ENCODE data around the gene LCN15.
A peak's percentile ranks its signal among the peaks of the same experiment; 100 is the strongest.

LCN15 gene

DNA sequence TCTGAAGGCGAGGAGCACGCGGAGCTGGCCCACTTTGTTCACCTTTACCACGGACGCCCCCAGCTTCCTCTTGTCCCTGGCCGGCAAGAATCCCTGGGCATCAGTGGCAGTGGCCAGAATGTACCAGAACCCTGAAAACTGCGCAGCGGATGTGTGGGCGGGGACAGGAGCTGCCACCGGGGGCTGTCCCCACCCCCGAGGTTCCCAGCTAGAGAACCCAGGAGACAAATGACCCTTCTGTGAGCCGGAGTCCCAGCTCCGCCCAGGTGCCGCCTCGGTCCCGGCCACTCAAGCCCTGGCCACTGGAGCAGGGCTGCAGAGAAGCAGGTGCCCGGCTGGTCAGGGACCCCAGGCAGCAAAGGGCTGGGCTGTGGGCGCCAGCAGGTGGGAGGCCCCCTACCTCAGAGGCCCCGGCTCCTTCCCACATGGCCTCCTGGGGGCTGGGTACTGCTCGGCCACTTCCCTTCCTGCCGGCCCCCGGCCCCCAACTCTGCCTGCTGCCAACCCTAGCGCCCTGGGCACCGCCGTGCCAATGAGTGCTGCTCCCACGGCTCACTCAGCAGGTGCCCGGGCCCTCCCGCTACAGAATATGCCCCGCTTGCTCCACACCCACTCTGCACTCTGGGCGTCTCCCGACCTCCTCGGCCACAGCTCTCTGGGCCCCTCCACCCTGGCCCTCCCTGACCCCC is 22.3 kb downstream of the LCN15 start:
- H3K9ac ChIP-seq = peak overlapping the region in 8 of 11 experiments; percentile 4 to 53 (median 42); a peak in 10 of 22 replicates
- peaks cover 0 to 33% (median 8%) of the 10 kb centered on the region in 11 experiments; a peak in 8 of 22 replicates for H4K20me1 ChIP-seq
- H3K4me3 ChIP-seq = peak overlapping the region; percentile 9 to 55 (median 30); a peak in 14 of 20 replicates
- TF ChIP-seq Cebpa-rat (IDR thresholded peaks at IDR 0.05) = no peak
- peaks cover 40 to 77% (median 68%) of the 10 kb centered on the region in 10 experiments for H3K4me1 ChIP-seq
- no peaks in the 10 kb centered on the region for H3K36me3 ChIP-seq
- peak overlapping the region; percentile 87 to 99 (median 95) for H3K4me2 ChIP-seq
- no peaks in the 10 kb centered on the region for H3K9me3 ChIP-seq (replicated peaks in 1 of 11)
- H3K27me3 ChIP-seq = peaks cover 0 to 39% (median 0%) of the 10 kb centered on the region in 11 experiments; a peak in 9 of 22 replicates
- H3K27ac ChIP-seq = peak overlapping the region in 1 of 11 experiments; percentile 46; a peak in 2 of 22 replicates

DNA sequence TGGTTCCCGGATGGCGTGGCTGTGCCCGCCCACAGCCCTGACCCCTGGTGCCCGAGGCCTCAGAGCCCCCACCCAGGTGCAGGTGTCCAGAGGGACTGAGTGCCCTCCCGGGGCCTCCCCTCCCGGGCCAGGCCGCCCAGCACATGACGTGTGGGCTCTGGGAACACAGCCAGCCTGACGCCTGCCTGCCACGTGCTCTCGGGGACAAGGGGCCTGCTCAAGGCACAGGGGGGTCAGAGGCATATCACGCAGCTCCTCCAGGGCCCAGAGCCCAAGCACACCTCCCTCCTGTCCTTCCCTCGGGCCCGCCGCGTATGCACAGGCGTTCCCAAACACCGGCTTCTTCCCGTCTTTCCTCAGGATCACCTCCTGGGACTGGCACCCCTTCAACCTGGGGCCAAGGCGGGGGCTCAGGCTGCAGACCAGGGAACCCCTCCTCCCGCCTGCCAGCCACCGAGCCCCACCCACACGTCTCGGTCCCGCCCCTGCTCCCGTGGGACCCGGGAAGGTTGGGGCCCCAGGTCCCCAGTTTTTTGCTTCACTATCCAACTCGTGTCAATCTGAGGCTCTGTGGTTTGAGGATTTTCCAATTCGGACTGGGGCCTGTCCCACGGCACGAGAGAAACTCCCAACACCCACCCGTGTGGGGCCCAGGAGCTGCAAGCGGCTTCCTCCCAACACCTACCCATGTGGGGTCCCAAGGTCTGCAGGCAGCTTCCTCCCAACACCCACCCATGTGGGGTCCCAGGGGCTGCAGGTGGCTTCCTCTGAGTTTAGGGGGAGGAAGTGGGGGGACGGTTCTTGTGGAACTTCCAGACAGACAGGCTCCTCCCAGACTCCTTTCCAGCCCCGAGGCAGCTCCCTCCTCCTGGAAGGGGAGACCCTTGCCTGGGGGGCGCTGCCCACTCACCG is 23.1 kb downstream of the LCN15 start:
- peaks cover 0 to 29% (median 8%) of the 10 kb centered on the region in 11 experiments; a peak in 8 of 22 replicates for H4K20me1 ChIP-seq
- peak overlapping the region in 3 of 11 experiments; percentile 10 to 46 (median 43); a peak in 4 of 22 replicates for H3K27ac ChIP-seq
- H3K27me3 ChIP-seq = peaks cover 0 to 32% (median 0%) of the 10 kb centered on the region in 11 experiments; a peak in 9 of 22 replicates
- H3K4me3 ChIP-seq = peak overlapping the region; percentile 9 to 55 (median 30); a peak in 11 of 20 replicates
- no peaks in the 10 kb centered on the region for H3K36me3 ChIP-seq
- no peak for TF ChIP-seq Cebpa-rat (IDR thresholded peaks at IDR 0.05)
- peaks cover 33 to 69% (median 60%) of the 10 kb centered on the region in 10 experiments for H3K4me1 ChIP-seq
- peak overlapping the region; percentile 87 to 99 (median 95) for H3K4me2 ChIP-seq
- H3K9me3 ChIP-seq (replicated peaks in 1 of 11) = no peaks in the 10 kb centered on the region
- H3K9ac ChIP-seq = peak overlapping the region in 8 of 11 experiments; percentile 4 to 53 (median 35); a peak in 9 of 22 replicates

DNA sequence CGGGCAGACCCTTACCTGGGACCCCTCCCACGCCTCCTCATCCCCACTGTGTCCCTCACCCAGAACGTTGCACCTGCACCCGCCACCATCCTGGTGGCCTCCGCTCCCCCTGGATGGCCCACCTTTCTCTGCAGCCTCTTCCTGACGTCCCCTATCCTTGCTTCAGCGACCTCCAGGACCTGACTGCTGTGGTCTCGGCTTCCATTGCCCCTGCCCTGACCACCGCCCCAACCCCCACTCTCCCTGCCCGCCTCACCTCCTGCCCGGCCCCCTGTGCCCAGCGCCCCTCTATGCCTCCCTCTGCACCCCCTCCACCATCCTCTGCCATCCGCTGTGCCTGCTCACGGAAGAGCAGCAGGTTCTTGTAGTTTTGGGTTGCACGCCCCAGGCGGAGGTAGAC is 23.8 kb downstream of the LCN15 start:
- Histone ChIP-seq H3K9me3 (replicated peaks in 1 of 11) (no peaks in the 10 kb centered on the region), H3K36me3 (no peaks in the 10 kb centered on the region), H3K9ac (peak overlapping the region in 3 of 11 experiments; percentile 44 to 53 (median 47); a peak in 3 of 22 replicates), H3K4me2 (peak overlapping the region; percentile 87 to 99 (median 95); a peak in 21 of 22 replicates), H3K4me1 (peaks cover 33 to 64% (median 56%) of the 10 kb centered on the region in 10 experiments), H3K27ac (peak overlapping the region in 2 of 11 experiments; percentile 10 to 46; a peak in 1 of 22 replicates), H3K27me3 (peaks cover 0 to 28% (median 0%) of the 10 kb centered on the region in 11 experiments; a peak in 9 of 22 replicates), H3K4me3 (no peak overlapping the region), H4K20me1 (peaks cover 0 to 29% (median 8%) of the 10 kb centered on the region in 11 experiments; a peak in 8 of 22 replicates)
- no peak for TF ChIP-seq Cebpa-rat (IDR thresholded peaks at IDR 0.05)

DNA sequence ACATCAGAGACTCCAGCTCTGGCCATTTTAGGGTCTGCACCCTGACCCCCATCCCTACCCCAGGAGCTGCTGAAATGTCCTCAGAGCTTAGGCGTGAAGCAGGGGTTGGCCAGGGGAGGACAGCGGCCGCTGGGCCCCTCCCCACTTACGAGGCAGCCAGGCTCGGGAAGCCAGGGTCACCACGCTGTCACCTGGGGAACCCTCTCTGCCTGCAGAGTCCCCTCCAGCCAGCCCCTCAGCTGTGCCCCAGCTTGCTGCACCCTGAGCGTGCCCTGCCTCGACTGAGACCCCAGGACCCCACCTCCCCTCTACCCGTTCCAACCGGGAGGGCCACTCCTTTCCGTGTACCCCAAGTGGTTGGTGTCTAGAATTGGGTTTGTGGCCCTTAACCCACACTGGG is 24.2 kb downstream of the LCN15 start:
- Histone ChIP-seq H3K4me1 (peaks cover 33 to 64% (median 55%) of the 10 kb centered on the region in 10 experiments), H3K27ac (no peak overlapping the region), H4K20me1 (peaks cover 0 to 29% (median 8%) of the 10 kb centered on the region in 11 experiments; a peak in 8 of 22 replicates), H3K9ac (no peak overlapping the region), H3K4me2 (peak overlapping the region in 4 of 11 experiments; percentile 97 to 99 (median 98); a peak in 6 of 22 replicates), H3K27me3 (peaks cover 0 to 27% (median 0%) of the 10 kb centered on the region in 11 experiments; a peak in 9 of 22 replicates), H3K4me3 (no peak overlapping the region), H3K36me3 (no peaks in the 10 kb centered on the region), H3K9me3 (replicated peaks in 1 of 11) (no peaks in the 10 kb centered on the region)
- TF ChIP-seq Cebpa-rat (IDR thresholded peaks at IDR 0.05) = no peak

DNA sequence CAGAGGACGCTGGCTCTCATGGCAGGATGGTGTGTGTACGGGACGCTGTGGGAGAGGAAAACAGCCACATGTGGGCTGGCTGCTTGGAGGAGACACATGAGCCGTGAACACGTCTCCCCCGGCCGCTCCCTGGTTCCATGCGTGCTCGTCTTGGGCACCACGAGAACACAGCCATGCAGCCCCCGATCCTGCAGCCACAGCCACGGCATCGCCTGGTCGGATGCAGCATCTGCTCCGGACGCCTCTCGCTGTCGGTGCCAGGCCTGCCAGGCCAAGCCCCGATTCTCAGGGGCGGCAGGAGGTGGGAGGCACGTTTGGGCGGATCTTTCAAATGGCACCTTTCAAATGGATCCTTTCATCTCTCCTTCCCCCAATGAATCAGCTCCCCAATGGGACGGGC is 24.8 kb downstream of the LCN15 start:
- Histone ChIP-seq H3K4me2 (no peak overlapping the region), H3K4me1 (peaks cover 33 to 64% (median 55%) of the 10 kb centered on the region in 10 experiments), H3K9ac (no peak overlapping the region), H4K20me1 (peaks cover 0 to 29% (median 8%) of the 10 kb centered on the region in 11 experiments; a peak in 8 of 22 replicates), H3K9me3 (replicated peaks in 1 of 11) (no peaks in the 10 kb centered on the region), H3K27me3 (peaks cover 0 to 27% (median 0%) of the 10 kb centered on the region in 11 experiments; a peak in 9 of 22 replicates), H3K4me3 (no peak overlapping the region), H3K36me3 (no peaks in the 10 kb centered on the region), H3K27ac (no peak overlapping the region)
- no peak for TF ChIP-seq Cebpa-rat (IDR thresholded peaks at IDR 0.05)

DNA sequence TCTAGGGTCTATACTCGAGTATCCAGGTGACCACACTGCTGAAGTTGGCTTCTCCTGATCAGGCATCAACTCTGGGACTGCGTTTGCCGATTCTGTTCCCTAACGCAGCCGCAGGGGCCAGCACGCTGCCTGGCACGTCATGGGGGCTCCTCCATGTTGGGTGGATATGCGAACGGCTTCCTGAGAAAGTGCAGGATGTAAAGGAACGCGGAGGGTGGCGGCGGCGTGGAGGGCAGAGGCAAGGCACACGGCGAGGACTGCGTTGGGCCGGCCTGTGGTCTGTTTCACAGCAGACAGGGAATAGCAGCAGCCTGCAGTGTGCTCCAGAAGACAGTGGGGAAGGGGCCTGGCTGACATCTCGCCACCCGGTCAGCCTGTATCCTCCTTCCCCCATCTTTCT is 25.4 kb downstream of the LCN15 start:
- no peak for TF ChIP-seq Cebpa-rat (IDR thresholded peaks at IDR 0.05)
- Histone ChIP-seq H3K27me3 (peaks cover 0 to 27% (median 0%) of the 10 kb centered on the region in 11 experiments; a peak in 9 of 22 replicates), H3K9me3 (replicated peaks in 1 of 11) (no peaks in the 10 kb centered on the region), H3K36me3 (no peaks in the 10 kb centered on the region), H3K27ac (no peak overlapping the region), H3K4me3 (no peak overlapping the region), H3K4me1 (peaks cover 33 to 64% (median 55%) of the 10 kb centered on the region in 10 experiments), H4K20me1 (peaks cover 0 to 28% (median 8%) of the 10 kb centered on the region in 11 experiments; a peak in 8 of 22 replicates), H3K9ac (no peak overlapping the region), H3K4me2 (peak overlapping the region in 5 of 11 experiments; percentile 15 to 46 (median 40); a peak in 7 of 22 replicates)

DNA sequence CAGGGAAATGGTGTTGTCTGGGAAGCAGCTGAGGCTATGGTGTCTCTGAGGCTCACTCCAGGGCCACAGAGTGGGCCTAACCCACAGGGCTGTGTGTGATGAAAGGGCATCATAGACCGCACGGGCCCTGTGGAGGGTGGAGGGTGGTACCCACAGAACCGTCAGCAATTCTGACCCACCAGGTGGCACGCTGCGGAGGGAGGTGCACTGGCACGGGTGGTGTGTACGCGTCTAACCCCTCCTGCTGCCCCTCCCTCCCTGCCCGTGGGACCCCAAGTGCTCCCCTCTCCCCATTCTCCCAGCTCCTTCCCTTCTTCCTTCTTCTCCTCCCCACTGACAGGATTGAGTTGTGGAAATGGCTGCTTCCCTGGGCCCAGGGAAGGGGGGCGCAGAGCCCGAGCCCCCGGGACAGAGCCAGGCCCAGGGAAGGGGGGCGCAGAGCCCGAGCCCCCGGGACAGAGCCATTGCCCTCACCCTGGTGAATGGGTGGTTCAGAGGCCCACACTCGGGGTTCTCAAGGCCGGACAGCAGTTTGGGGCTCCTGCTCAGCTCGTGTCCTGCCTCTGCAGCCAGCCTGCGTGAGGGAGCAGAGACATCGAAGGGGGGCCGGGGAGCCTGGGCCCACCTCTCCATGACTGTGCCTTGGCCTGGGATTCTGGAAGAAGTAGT is 28.4 kb downstream of the LCN15 start:
- no peak overlapping the region for H3K27ac ChIP-seq

More for the DNA sequence above, 28.4 kb downstream of the LCN15 start:
- H3K4me1 ChIP-seq = peaks cover 10 to 55% (median 45%) of the 10 kb centered on the region in 10 experiments
- peaks cover 0 to 13% (median 3%) of the 10 kb centered on the region in 11 experiments; a peak in 7 of 22 replicates for H4K20me1 ChIP-seq
- no peak overlapping the region for H3K4me3 ChIP-seq
- H3K27me3 ChIP-seq = peaks cover 0 to 3% (median 0%) of the 10 kb centered on the region in 11 experiments; a peak in 6 of 22 replicates
- peaks cover 0 to 10% (median 0%) of the 10 kb centered on the region in 11 experiments; a peak in 3 of 22 replicates for H3K36me3 ChIP-seq
- no peak overlapping the region; a peak in 2 of 22 replicates for H3K9ac ChIP-seq
- no peaks in the 10 kb centered on the region for H3K9me3 ChIP-seq (replicated peaks in 1 of 11)
- no peak overlapping the region for H3K4me2 ChIP-seq
- TF ChIP-seq Cebpa-rat (IDR thresholded peaks at IDR 0.05) = no peak
